Glomerular endothelial cell (primary cell): ENCODE data around the gene LDLRAP1. TPM values are rescaled to one million over a fixed set of nuclear protein-coding genes. Genes with fewer than 3 reads are reported as not detected.
"Not testable (repeated sequence)": the region's sequence is repeated elsewhere in the genome, so short reads cannot be mapped to it uniquely, and the experiment has no call there.

Source experiments
- DNase-seq: peaks from one replicate; pipeline ENCODE4 v3.0.0-alpha.2; 2011; ENCODE audit warnings: low read depth, low spot score; ENCODE audit errors: extremely low read depth
- total RNA-seq: library from RNA; depleted of rRNA; stranded (reverse); fragments of >200 nt; gene quantifications from 2 replicates; pipeline ENCODE4 v1.2.3, GENCODE V29; 2015

The LDLRAP1 gene
- total RNA-seq, result 14.8 and 19.8 TPM in 2 replicates

- DNase-seq, result no peak
These were observed at the start of gene LDLRAP1 for GRCh38 chr1:25543425-25544242. TSS of gene LDLRAP1 (plus strand) at chr1:25543606. CDS start at chr1:25543699, 93 bp downstream.

GRCh38 chr1:25494952-25495351, 48.5 kb upstream of the LDLRAP1 start:
- no peak for DNase-seq

GRCh38 chr1:25500694-25501093, 42.7 kb upstream of the LDLRAP1 start:
- DNase-seq, result no peak

- no peak for DNase-seq
These were observed 42.0 kb upstream of the LDLRAP1 start for GRCh38 chr1:25501235-25502058.

- DNase-seq, result no peak
These were observed 40.4 kb upstream of the LDLRAP1 start for GRCh38 chr1:25502957-25503356.

GRCh38 chr1:25503551-25504426, 39.6 kb upstream of the LDLRAP1 start:
- no peak for DNase-seq

- DNase-seq, result no peak
These were observed 38.5 kb upstream of the LDLRAP1 start for GRCh38 chr1:25504706-25505595.

GRCh38 chr1:25505656-25506385, 37.6 kb upstream of the LDLRAP1 start:
- no peak for DNase-seq

- DNase-seq, result not testable (repeated sequence)
These were observed 36.6 kb upstream of the LDLRAP1 start for GRCh38 chr1:25506566-25507463.

- no peak for DNase-seq
These were observed 29.7 kb upstream of the LDLRAP1 start for GRCh38 chr1:25513666-25514065.

GRCh38 chr1:25515033-25515432, 28.4 kb upstream of the LDLRAP1 start:
- DNase-seq, result no peak

GRCh38 chr1:25516686-25517085, 26.7 kb upstream of the LDLRAP1 start:
- DNase-seq, result no peak

GRCh38 chr1:25517476-25518394, 25.7 kb upstream of the LDLRAP1 start:
- no peak for DNase-seq

- DNase-seq, result no peak
These were observed 23.8 kb upstream of the LDLRAP1 start for GRCh38 chr1:25519624-25520023.

- DNase-seq, result no peak
These were observed 22.9 kb upstream of the LDLRAP1 start for GRCh38 chr1:25520446-25521061.

GRCh38 chr1:25522031-25522655, 21.3 kb upstream of the LDLRAP1 start:
- DNase-seq, result no peak
